Mononuclear cell (primary cell): ENCODE measurements around the gene GFY. TPM values are rescaled to one million over a fixed set of nuclear protein-coding genes. Genes with fewer than 3 reads are reported as not detected.
A peak's percentile ranks its signal among the peaks of the same experiment; 100 is the strongest.
"Not testable (repeated sequence)": the region's sequence is repeated elsewhere in the genome, so short reads cannot be mapped to it uniquely, and the experiment has no call there.

Experiments
- H3K27me3 ChIP-seq: 2 replicates; pipeline ENCODE4 v1.6.0; 2011; ENCODE audit warnings: low read length, control low read depth; ENCODE audit not compliant: insufficient read depth
- H3K4me1 ChIP-seq: 2 replicates; pipeline ENCODE4 v1.5.1; 2011; ENCODE audit warnings: mild to moderate bottlenecking, low read length, control low read depth; ENCODE audit not compliant: insufficient read depth
- H3K4me3 ChIP-seq: 2 replicates; pipeline ENCODE4 v1.5.1; 2011; ENCODE audit warnings: mild to moderate bottlenecking, low read length, moderate library complexity
- H3K9me3 ChIP-seq: 2 replicates; pipeline ENCODE4 v1.5.1; 2011; ENCODE audit warnings: low read depth, mild to moderate bottlenecking, control low read depth, low read length
- total RNA-seq: library from RNA; depleted of rRNA; stranded (reverse); fragments of >200 nt; gene quantifications from one replicate; pipeline ENCODE4 v1.2.3, GENCODE V29; 2012

GFY gene
- total RNA-seq, 1 donor: not detected

GRCh38 chr19:49458567-49458903 is 33.3 kb downstream of the GFY start:
- H3K9me3 ChIP-seq: no peaks in the 10 kb centered on the region
- H3K4me1 ChIP-seq: peaks cover 10% of the 10 kb centered on the region
- no peak overlapping the region for H3K4me3 ChIP-seq
- no peaks in the 10 kb centered on the region for H3K27me3 ChIP-seq

- no peaks in the 10 kb centered on the region for H3K9me3 ChIP-seq
- peaks cover 2% of the 10 kb centered on the region for H3K4me1 ChIP-seq
- H3K4me3 ChIP-seq: no peak overlapping the region
- H3K27me3 ChIP-seq: no peaks in the 10 kb centered on the region
Measured at GRCh38 chr19:49459388-49459787, 34.2 kb downstream of the GFY start.

- not testable (repeated sequence) for H3K4me3 ChIP-seq, H3K4me1 ChIP-seq, H3K9me3 ChIP-seq, H3K27me3 ChIP-seq
Measured at GRCh38 chr19:49461130-49461529, 35.9 kb downstream of the GFY start.

- no peaks in the 10 kb centered on the region for H3K9me3 ChIP-seq
- H3K4me1 ChIP-seq: no peaks in the 10 kb centered on the region
- H3K4me3 ChIP-seq: no peak overlapping the region
- H3K27me3 ChIP-seq: no peaks in the 10 kb centered on the region
Measured at GRCh38 chr19:49461656-49462055, 36.5 kb downstream of the GFY start.

- no peaks in the 10 kb centered on the region for H3K9me3 ChIP-seq
- no peaks in the 10 kb centered on the region for H3K4me1 ChIP-seq
- no peaks in the 10 kb centered on the region for H3K27me3 ChIP-seq
- H3K4me3 ChIP-seq: no peak overlapping the region
Measured at GRCh38 chr19:49462492-49462891, 37.3 kb downstream of the GFY start.

GRCh38 chr19:49463960-49464740 is 39.0 kb downstream of the GFY start:
- Histone ChIP-seq H3K4me1 (peaks cover 14% of the 10 kb centered on the region), H3K4me3 (no peak overlapping the region), H3K27me3 (no peaks in the 10 kb centered on the region), H3K9me3 (no peaks in the 10 kb centered on the region)

GRCh38 chr19:49465371-49465770 is 40.2 kb downstream of the GFY start:
- Histone ChIP-seq H3K4me1 (peaks cover 26% of the 10 kb centered on the region), H3K27me3 (no peaks in the 10 kb centered on the region), H3K9me3 (no peaks in the 10 kb centered on the region), H3K4me3 (no peak overlapping the region)

GRCh38 chr19:49468199-49468598 is 43.0 kb downstream of the GFY start:
- Histone ChIP-seq H3K4me3 (no peak overlapping the region), H3K9me3 (no peaks in the 10 kb centered on the region), H3K27me3 (no peaks in the 10 kb centered on the region), H3K4me1 (peaks cover 52% of the 10 kb centered on the region)

- Histone ChIP-seq H3K27me3 (no peaks in the 10 kb centered on the region), H3K4me3 (no peak overlapping the region), H3K9me3 (no peaks in the 10 kb centered on the region), H3K4me1 (peaks cover 59% of the 10 kb centered on the region)
Measured at GRCh38 chr19:49468746-49469447, 43.7 kb downstream of the GFY start.

GRCh38 chr19:49469828-49470614 is 44.8 kb downstream of the GFY start:
- Histone ChIP-seq H3K4me1 (peaks cover 65% of the 10 kb centered on the region), H3K9me3 (no peaks in the 10 kb centered on the region), H3K27me3 (no peaks in the 10 kb centered on the region), H3K4me3 (no peak overlapping the region)

- H3K4me1 ChIP-seq: peaks cover 69% of the 10 kb centered on the region
- H3K4me3 ChIP-seq: no peak overlapping the region
- H3K9me3 ChIP-seq: no peaks in the 10 kb centered on the region
- H3K27me3 ChIP-seq: no peaks in the 10 kb centered on the region
Measured at GRCh38 chr19:49470615-49470978, 45.4 kb downstream of the GFY start.

GRCh38 chr19:49472936-49473335 is 47.7 kb downstream of the GFY start:
- Histone ChIP-seq H3K9me3 (no peaks in the 10 kb centered on the region), H3K4me3 (no peak overlapping the region), H3K4me1 (peaks cover 81% of the 10 kb centered on the region), H3K27me3 (no peaks in the 10 kb centered on the region)

- H3K4me3 ChIP-seq: peak overlapping the region; percentile 63
- H3K4me1 ChIP-seq: peaks cover 80% of the 10 kb centered on the region
- H3K9me3 ChIP-seq, H3K27me3 ChIP-seq: not testable (repeated sequence)
Measured at GRCh38 chr19:49473501-49473867, 48.3 kb downstream of the GFY start.

- peak within 1 kb of the TSS; percentile 63 for H3K4me3 ChIP-seq
- H3K27me3 ChIP-seq: no peaks in the 10 kb centered on the region
- no peaks in the 10 kb centered on the region for H3K9me3 ChIP-seq
- peaks cover 80% of the 10 kb centered on the region for H3K4me1 ChIP-seq
Measured at GRCh38 chr19:49473868-49474541, 48.8 kb downstream of the GFY start, which contains the start of gene FLT3LG. FLT3LG (plus strand) TSS chr19:49474215; CDS start chr19:49474640, 425 bp downstream.

GRCh38 chr19:49474542-49474924 is 49.3 kb downstream of the GFY start:
- H3K4me3 ChIP-seq: peak overlapping the region; percentile 63
- peaks cover 75% of the 10 kb centered on the region for H3K4me1 ChIP-seq
- H3K27me3 ChIP-seq: no peaks in the 10 kb centered on the region
- no peaks in the 10 kb centered on the region for H3K9me3 ChIP-seq
